ENCODE results near the gene GPR3. TPM values are rescaled to one million over a fixed set of nuclear protein-coding genes. Genes with fewer than 3 reads are reported as not detected.
A peak's percentile ranks its signal among the peaks of the same experiment; 100 is the strongest.
"Not testable (repeated sequence)": the region's sequence is repeated elsewhere in the genome, so short reads cannot be mapped to it uniquely, and the experiment has no call there.

The GPR3 gene
- total RNA-seq, 2 experiments from 2014 or later: 0.21 TPM; not detected in 1

GRCh38 chr1:27399251-27400025 is 7.0 kb downstream of the GPR3 start:
- H3K4me3 Mint-ChIP-seq: no peak overlapping the region
- ChIA-PET POLR2A (no interaction called here), CTCF (interaction anchor here (1.0 to 6.1 kb wide), 6 partner anchors 11 to 209 kb away, joined by 3 to 112 read pairs (median 4); no protein-coding TSS in a partner anchor)
- no peaks in the 10 kb centered on the region for H3K27me3 Mint-ChIP-seq
- no peak for DNase-seq
- H3K9me3 Mint-ChIP-seq: no peaks in the 10 kb centered on the region
- H3K36me3 Mint-ChIP-seq (ENCODE audit: low read depth): no peaks in the 10 kb centered on the region
- H3K27ac Mint-ChIP-seq: no peak overlapping the region
- peaks cover 17% of the 10 kb centered on the region for H3K4me1 Mint-ChIP-seq

DNA sequence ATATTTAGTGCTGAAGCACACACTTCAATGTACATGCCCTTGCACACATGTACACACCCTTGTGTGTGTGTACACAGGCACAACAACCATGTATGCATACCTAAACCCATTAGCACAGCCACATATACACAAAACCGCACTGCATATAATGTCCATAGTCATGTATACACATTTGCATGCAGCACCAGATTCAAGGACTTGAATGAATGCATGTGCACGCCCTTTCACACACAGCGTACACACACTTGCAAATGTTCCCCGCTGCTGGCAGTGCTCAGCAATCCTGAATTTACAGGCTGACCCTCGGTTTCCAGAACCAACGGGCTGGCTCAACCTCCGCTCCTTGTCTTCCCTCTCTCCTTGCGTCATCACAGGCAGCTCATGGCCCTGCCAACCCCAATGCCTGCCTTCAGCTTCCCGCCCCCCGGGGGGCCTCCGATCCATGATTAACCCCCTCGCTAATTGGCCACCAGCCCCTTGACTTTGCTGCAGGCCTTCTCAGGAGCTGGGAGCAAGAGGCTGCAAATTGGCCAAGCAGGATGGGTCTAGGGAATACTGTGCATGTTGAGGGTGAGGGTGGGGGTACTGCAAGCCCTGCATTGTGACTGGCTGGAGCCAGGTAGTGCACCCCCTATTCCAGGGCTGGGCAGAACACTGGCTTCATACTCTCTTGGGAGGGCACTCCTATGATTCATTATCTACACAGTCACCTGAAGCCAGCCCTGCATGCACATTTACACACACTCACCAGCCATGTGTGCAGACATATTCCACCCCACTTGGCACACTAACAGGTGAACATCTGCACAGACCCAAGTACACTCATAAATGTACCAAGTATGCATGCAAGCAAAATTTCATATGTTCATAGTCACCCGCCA is 7.9 kb downstream of the GPR3 start:
- POLR2A ChIA-PET: no interaction called here
- Mint-ChIP-seq H3K36me3 (ENCODE audit: low read depth) (no peaks in the 10 kb centered on the region), H3K27me3 (no peaks in the 10 kb centered on the region), H3K27ac (no peak overlapping the region), H3K4me3 (peak overlapping the region; percentile 21), H3K4me1 (peaks cover 17% of the 10 kb centered on the region), H3K9me3 (no peaks in the 10 kb centered on the region)
- CTCF ChIA-PET: interaction anchor here (1.0 to 1.6 kb wide), 3 partner anchors 9 to 104 kb away, joined by 3 to 7 read pairs (median 3); partner anchors contain the start of gene GPR3
- DNase-seq: no peak

DNA sequence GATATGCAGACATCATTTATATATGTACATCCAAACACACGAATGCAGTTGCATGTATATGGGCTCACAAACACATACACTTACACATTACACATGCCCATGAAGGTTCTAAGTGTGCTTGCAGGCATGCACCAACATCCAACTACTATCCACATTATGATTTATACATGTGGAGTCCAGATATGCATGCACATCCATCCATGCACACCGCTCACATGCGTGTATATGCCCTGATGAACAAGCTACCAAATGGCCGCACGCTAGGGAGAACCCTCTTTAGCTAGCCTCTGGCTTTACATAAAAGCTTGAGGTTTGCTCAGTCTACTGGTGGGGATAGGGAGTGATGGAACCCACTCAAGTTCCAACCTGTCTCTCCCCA is 8.5 kb downstream of the GPR3 start:
- Mint-ChIP-seq H3K4me1 (peaks cover 17% of the 10 kb centered on the region), H3K4me3 (no peak overlapping the region), H3K9me3 (no peaks in the 10 kb centered on the region), H3K27ac (no peak overlapping the region), H3K27me3 (no peaks in the 10 kb centered on the region), H3K36me3 (ENCODE audit: low read depth) (no peaks in the 10 kb centered on the region)
- ChIA-PET CTCF (interaction anchor here (1.0 to 1.6 kb wide), 3 partner anchors 10 to 104 kb away, joined by 3 to 7 read pairs (median 4); partner anchors contain the start of gene GPR3), POLR2A (no interaction called here)
- DNase-seq: no peak

DNA sequence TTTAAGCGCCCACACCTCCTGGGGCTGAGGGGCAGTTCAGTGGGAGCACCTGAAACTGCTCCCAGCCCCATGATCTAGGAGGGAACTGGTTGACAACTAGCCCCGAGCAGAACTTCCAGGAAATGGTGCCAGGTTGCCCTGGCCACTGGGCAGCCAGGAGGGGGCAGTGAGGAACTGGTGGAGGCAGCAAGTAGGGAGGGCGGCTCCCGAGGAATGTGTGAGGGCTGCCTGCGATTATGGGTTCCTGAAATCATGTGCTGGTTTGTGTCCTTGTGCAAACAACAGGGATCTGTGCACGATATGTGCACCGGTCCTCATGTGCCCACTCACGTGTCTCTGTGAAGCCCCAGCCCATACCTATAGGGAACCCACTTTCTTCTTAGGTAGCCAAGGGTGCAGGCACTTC is 9.9 kb downstream of the GPR3 start:
- ChIA-PET POLR2A (no interaction called here), CTCF (interaction anchor here (0.9 to 4.6 kb wide), 9 partner anchors 11 to 205 kb away, joined by 3 to 28 read pairs (median 5); partner anchors contain the start of gene GPR3)
- Mint-ChIP-seq H3K27me3 (no peaks in the 10 kb centered on the region), H3K4me1 (peaks cover 17% of the 10 kb centered on the region), H3K4me3 (no peak overlapping the region), H3K36me3 (ENCODE audit: low read depth) (peaks cover 6% of the 10 kb centered on the region), H3K9me3 (no peaks in the 10 kb centered on the region), H3K27ac (no peak overlapping the region)
- no peak for DNase-seq

- no peak overlapping the region for H3K4me3 Mint-ChIP-seq
- H3K4me1 Mint-ChIP-seq: peaks cover 17% of the 10 kb centered on the region
- peaks cover 11% of the 10 kb centered on the region for H3K36me3 Mint-ChIP-seq (ENCODE audit: low read depth)
- ChIA-PET POLR2A (no interaction called here), CTCF (interaction anchor here (0.9 to 4.6 kb wide), 9 partner anchors 11 to 204 kb away, joined by 3 to 28 read pairs (median 4); no protein-coding TSS in a partner anchor)
- H3K27me3 Mint-ChIP-seq: no peaks in the 10 kb centered on the region
- no peaks in the 10 kb centered on the region for H3K9me3 Mint-ChIP-seq
- DNase-seq: no peak
- peak overlapping the region; percentile 41 for H3K27ac Mint-ChIP-seq
These were observed 10.8 kb downstream of the GPR3 start for GRCh38 chr1:27403065-27403726.

- Mint-ChIP-seq H3K36me3 (ENCODE audit: low read depth) (peaks cover 17% of the 10 kb centered on the region), H3K9me3 (no peaks in the 10 kb centered on the region), H3K4me1 (peaks cover 17% of the 10 kb centered on the region), H3K27me3 (no peaks in the 10 kb centered on the region), H3K4me3 (no peak overlapping the region), H3K27ac (peak overlapping the region; percentile 73)
- ChIA-PET CTCF (interaction anchor here (1.0 to 4.6 kb wide), 5 partner anchors 11 to 107 kb away, joined by 3 to 28 read pairs (median 6); no protein-coding TSS in a partner anchor), POLR2A (no interaction called here)
- DNase-seq: no peak
These were observed 11.5 kb downstream of the GPR3 start for GRCh38 chr1:27403931-27404330.

DNA sequence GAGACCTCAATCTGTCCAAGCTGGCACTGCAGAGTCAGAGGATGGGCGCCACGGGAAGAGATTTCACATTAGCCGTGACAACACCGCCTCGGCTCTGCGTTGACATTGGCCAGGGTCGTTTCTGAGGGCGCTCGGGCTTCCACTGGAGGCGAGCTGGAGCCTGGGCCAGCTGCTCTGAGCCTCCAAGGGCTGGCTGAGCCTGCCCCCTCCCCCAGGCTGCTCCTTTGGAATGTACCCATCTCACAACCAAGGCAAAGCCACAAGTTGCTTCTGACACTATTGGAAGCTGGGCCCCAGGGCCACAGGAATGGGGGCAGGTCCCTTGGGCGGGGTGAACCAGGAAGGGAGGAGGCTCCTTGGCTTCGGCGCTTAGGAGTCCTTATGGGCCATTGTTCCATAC is 12.7 kb downstream of the GPR3 start:
- ChIA-PET CTCF (interaction anchor here (0.7 to 4.6 kb wide), 2 partner anchors 10 kb away, joined by 4 to 28 read pairs; no protein-coding TSS in a partner anchor), POLR2A (no interaction called here)
- Mint-ChIP-seq H3K27me3 (no peaks in the 10 kb centered on the region), H3K4me1 (peaks cover 17% of the 10 kb centered on the region), H3K36me3 (ENCODE audit: low read depth) (peaks cover 23% of the 10 kb centered on the region), H3K9me3 (no peaks in the 10 kb centered on the region), H3K4me3 (no peak overlapping the region), H3K27ac (no peak overlapping the region)
- DNase-seq: no peak

DNA sequence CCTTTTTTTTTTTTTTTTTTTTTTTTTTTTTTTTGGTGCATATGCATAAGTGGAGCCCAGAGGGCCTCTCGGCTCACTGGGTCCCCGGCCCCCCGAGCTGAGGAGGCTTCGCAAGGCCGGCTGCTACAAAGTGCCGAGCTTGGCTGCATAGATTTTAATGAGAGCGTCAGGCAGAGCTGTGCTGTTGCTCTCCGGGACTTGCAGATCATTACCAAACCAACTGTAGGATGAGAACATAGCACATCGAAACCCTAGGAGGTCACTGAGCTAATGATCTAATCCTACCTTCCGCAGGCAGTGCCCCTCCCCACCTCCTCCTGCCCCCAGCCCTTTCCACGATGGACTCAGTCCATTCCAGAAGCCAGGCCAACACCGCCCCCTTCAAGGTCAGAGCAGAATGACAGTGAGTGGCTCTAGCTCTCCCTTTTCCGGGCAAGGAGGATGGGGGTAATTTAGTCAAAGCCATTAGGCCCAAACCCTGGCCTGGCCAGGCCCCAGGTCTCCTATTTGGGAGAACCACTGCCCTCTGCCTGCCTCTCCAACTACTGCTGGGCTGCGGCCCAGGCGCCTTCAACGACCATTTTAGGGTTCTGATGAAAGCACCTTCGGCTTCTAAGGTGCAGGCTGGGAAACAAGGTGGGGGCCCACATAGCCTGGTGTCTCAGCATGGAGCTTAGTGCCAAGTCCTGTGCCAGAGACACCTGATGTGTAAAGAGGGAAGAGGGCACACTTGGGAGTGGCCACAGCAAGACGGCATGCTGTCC is 13.4 kb downstream of the GPR3 start:
- POLR2A ChIA-PET, H3K27ac Mint-ChIP-seq, H3K27me3 Mint-ChIP-seq, H3K9me3 Mint-ChIP-seq, DNase-seq, H3K4me3 Mint-ChIP-seq: not testable (repeated sequence)
- CTCF ChIA-PET: interaction anchor here (1.1 to 4.6 kb wide), 2 partner anchors 9 to 11 kb away, joined by 3 to 28 read pairs; no protein-coding TSS in a partner anchor
- Mint-ChIP-seq H3K4me1 (peaks cover 17% of the 10 kb centered on the region), H3K36me3 (ENCODE audit: low read depth) (peaks cover 29% of the 10 kb centered on the region)

DNA sequence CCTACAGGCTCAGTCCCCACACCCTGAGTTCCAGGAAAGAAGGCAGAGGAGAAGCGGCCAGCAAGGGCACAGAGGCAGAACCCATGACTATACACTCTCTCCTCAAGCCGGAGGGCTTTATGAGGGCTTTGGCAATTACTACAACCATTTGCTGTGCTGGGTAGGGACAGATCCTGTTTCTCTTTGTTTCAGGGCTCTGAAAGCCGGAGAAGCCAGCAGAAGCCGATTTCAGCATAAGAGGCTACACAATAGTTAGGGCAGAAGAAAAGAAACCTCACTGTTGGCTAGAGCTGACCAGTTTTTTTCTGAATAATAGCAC is 13.9 kb downstream of the GPR3 start:
- H3K9me3 Mint-ChIP-seq: no peaks in the 10 kb centered on the region
- POLR2A ChIA-PET: no interaction called here
- H3K27me3 Mint-ChIP-seq: no peaks in the 10 kb centered on the region
- peaks cover 35% of the 10 kb centered on the region for H3K36me3 Mint-ChIP-seq (ENCODE audit: low read depth)
- no peak overlapping the region for H3K4me3 Mint-ChIP-seq
- H3K4me1 Mint-ChIP-seq: peaks cover 17% of the 10 kb centered on the region
- peak overlapping the region; percentile 46 for H3K27ac Mint-ChIP-seq
- CTCF ChIA-PET: interaction anchor here (1.0 to 4.6 kb wide), 3 partner anchors 8 to 74 kb away, joined by 3 to 28 read pairs (median 3); no protein-coding TSS in a partner anchor
- no peak for DNase-seq

- H3K27me3 Mint-ChIP-seq, H3K9me3 Mint-ChIP-seq, H3K4me3 Mint-ChIP-seq, DNase-seq, H3K27ac Mint-ChIP-seq, POLR2A ChIA-PET: not testable (repeated sequence)
- CTCF ChIA-PET: interaction anchor here (1.0 to 1.3 kb wide), 2 partner anchors 10 to 74 kb away, joined by 3 to 4 read pairs; no protein-coding TSS in a partner anchor
- Mint-ChIP-seq H3K4me1 (peaks cover 17% of the 10 kb centered on the region), H3K36me3 (ENCODE audit: low read depth) (peaks cover 36% of the 10 kb centered on the region)
These were observed 14.4 kb downstream of the GPR3 start for GRCh38 chr1:27406791-27407190.

- Mint-ChIP-seq H3K27me3 (no peaks in the 10 kb centered on the region), H3K4me3 (no peak overlapping the region), H3K4me1 (peaks cover 13% of the 10 kb centered on the region), H3K9me3 (no peaks in the 10 kb centered on the region), H3K27ac (no peak overlapping the region), H3K36me3 (ENCODE audit: low read depth) (peaks cover 46% of the 10 kb centered on the region)
- ChIA-PET CTCF (no interaction called here), POLR2A (no interaction called here)
- DNase-seq: no peak
These were observed 15.7 kb downstream of the GPR3 start for GRCh38 chr1:27408151-27408550.

DNA sequence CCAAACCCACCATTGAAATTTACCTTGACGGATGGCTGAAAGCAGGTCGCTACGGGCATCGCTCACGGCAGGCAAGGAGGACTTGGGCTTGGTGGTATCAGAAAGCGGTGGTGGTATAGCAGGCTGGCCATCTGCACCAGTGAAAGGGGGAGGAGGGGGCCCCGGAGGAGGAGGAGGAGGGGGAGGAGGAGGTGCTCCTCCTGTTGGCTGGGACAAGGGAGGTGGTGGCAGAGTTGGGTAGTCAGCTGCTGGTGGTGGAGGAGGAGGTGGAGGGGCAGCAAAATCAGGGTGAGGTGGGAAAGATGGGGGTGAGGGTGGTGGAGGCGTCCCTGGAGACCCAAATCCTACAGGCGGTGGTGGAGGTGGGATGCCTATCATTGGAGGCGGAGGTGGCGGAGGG is 17.2 kb downstream of the GPR3 start:
- H3K27ac Mint-ChIP-seq: no peak overlapping the region
- ChIA-PET CTCF (interaction anchor here (1.6 kb wide), 1 partner anchor 14 kb away, joined by 4 read pairs; no protein-coding TSS in a partner anchor), POLR2A (no interaction called here)
- H3K4me1 Mint-ChIP-seq: no peaks in the 10 kb centered on the region
- H3K36me3 Mint-ChIP-seq (ENCODE audit: low read depth): peaks cover 61% of the 10 kb centered on the region
- no peak for DNase-seq
- H3K4me3 Mint-ChIP-seq: no peak overlapping the region
- H3K27me3 Mint-ChIP-seq: no peaks in the 10 kb centered on the region
- no peaks in the 10 kb centered on the region for H3K9me3 Mint-ChIP-seq
